Gastrocnemius medialis (tissue), 4 donors: ENCODE results near the gene TNFAIP3.

ENCODE experiments used
- POLR2A ChIP-seq, 2 donors: fragments of 450-650 bp; IDR thresholded peaks; one replicate each; pipeline ENCODE4 v1.6.1; 2017; ENCODE audit warnings: antibody characterized with exemption in 2 of 2, mild to moderate bottlenecking in 2 of 2, moderate library complexity in 2 of 2
- TF ChIP-seq, protein P1 (sequence below), 5 experiments: fragments of 450-650 bp in 3 of 5; fragments of 200-600 bp in 2 of 5; sonication (generic) in 2 of 5; IDR thresholded peaks in 4 of 5; conservative IDR thresholded peaks in 1 of 5; 1 replicate in 4 of 5; 2 replicates in 1 of 5; pipeline ENCODE4 v1.5.1; 2016 to 2019; ENCODE audit warnings: antibody characterized with exemption in 5 of 5, mild to moderate bottlenecking in 3 of 5, moderate library complexity in 3 of 5

GRCh38 chr6:137927777-137928218, 60.7 kb downstream of the TNFAIP3 start:
- TF ChIP-seq, protein P1, sequence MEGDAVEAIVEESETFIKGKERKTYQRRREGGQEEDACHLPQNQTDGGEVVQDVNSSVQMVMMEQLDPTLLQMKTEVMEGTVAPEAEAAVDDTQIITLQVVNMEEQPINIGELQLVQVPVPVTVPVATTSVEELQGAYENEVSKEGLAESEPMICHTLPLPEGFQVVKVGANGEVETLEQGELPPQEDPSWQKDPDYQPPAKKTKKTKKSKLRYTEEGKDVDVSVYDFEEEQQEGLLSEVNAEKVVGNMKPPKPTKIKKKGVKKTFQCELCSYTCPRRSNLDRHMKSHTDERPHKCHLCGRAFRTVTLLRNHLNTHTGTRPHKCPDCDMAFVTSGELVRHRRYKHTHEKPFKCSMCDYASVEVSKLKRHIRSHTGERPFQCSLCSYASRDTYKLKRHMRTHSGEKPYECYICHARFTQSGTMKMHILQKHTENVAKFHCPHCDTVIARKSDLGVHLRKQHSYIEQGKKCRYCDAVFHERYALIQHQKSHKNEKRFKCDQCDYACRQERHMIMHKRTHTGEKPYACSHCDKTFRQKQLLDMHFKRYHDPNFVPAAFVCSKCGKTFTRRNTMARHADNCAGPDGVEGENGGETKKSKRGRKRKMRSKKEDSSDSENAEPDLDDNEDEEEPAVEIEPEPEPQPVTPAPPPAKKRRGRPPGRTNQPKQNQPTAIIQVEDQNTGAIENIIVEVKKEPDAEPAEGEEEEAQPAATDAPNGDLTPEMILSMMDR (IDR thresholded peaks at IDR 0.05 in 4 of 5, conservative IDR thresholded peaks at IDR 0.05 in 1 of 5), result no peak
- no peak for TF ChIP-seq POLR2A (IDR thresholded peaks at IDR 0.05)
